Activated naive CD4-positive, alpha-beta T cell treated with anti-CD3 and anti-CD28 coated beads for 36 hours (primary cell): ENCODE measurements around the gene PPP1R16B. TPM values are rescaled to one million over a fixed set of nuclear protein-coding genes. Genes with fewer than 3 reads are reported as not detected.
"Not testable (repeated sequence)": the region's sequence is repeated elsewhere in the genome, so short reads cannot be mapped to it uniquely, and the experiment has no call there.

Source experiments
- CTCF ChIA-PET: fragments of 350-600 bp; sonication (Branson Sonifier 250); formaldehyde crosslinking; loops from one replicate; lab custom pipeline; 2021; ENCODE audit warnings: antibody characterized with exemption; lab: Charles Lee
- DNase-seq: peaks from one replicate; pipeline ENCODE4 v3.0.0-alpha.2; 2020
- H3K27ac Mint-ChIP-seq: one replicate; pipeline ENCODE4 v1.8.0; 2021; ENCODE audit warnings: mild to moderate bottlenecking, mixed read lengths
- H3K27me3 Mint-ChIP-seq: one replicate; pipeline ENCODE4 v1.8.0; 2021; ENCODE audit warnings: low read depth, mixed read lengths
- H3K36me3 Mint-ChIP-seq: one replicate; pipeline ENCODE4 v1.8.0; 2021; ENCODE audit warnings: low read depth, mixed read lengths
- H3K4me1 Mint-ChIP-seq: one replicate; pipeline ENCODE4 v1.8.0; 2021; ENCODE audit warnings: low read depth, mixed read lengths
- H3K4me3 Mint-ChIP-seq: one replicate; pipeline ENCODE4 v1.8.0; 2021; ENCODE audit warnings: mild to moderate bottlenecking, moderate library complexity, mixed read lengths
- H3K9me3 Mint-ChIP-seq: one replicate; pipeline ENCODE4 v1.8.0; 2021; ENCODE audit warnings: mixed read lengths
- intact Hi-C: fragments of 100-400 bp; cut with micrococcal nuclease; formaldehyde crosslinking; loops from one replicate; pipeline ENCODE4 v1.15.1; 2023
- total RNA-seq, 2 experiments: library from RNA; stranded (reverse); gene quantifications; one replicate each; pipeline ENCODE4 v1.2.3, GENCODE V29; 2021

The PPP1R16B gene
- total RNA-seq, 2 experiments from 2014 or later: 38.1 to 40.0 TPM

DNA sequence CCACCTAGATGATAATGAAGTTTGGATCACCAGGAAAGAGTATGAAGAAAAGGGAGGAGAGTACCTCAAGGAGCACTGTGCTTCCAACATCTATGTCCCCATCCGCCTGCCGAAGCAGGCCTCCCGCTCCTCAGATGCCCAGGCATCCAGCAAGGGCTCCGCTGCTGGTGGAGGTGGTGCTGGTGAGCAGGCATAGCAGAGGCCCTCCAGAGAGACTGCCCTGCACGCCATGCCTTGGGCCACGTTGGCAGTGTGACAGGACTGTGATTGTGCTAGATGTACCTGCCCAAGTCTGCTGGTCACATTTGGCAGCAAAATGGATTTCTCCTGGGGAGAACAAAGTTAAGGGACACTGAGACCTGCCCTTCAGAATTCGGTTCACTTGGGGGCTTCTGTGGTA lies 33.9 kb upstream of the PPP1R16B start:
- intact Hi-C loops: no loop called here
- no peak for DNase-seq
- no peaks in the 10 kb centered on the region for H3K4me1 Mint-ChIP-seq
- no peak overlapping the region for H3K4me3 Mint-ChIP-seq
- peaks cover 39% of the 10 kb centered on the region for H3K36me3 Mint-ChIP-seq
- H3K27ac Mint-ChIP-seq: no peak overlapping the region
- peaks cover 11% of the 10 kb centered on the region for H3K9me3 Mint-ChIP-seq
- CTCF ChIA-PET: no interaction called here
- H3K27me3 Mint-ChIP-seq: no peaks in the 10 kb centered on the region

DNA sequence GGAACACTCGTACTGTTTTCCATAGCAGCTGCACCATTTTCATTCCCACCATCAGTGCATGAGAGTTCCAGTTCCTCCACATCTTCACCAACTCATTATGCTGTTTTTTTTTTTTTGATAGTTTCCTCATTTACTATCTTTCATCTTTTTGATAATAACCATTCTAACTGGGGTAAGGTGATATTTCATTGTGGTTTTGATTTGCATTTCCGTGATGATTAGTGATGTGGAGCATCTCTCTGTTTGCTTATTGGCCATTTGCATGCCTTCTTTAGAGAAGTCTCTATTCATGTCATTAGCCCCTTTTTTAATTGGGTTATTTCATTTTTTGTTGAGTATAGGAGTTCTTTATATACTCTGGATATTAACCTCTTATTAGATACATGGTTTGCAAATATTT lies 31.3 kb upstream of the PPP1R16B start:
- intact Hi-C loops: no loop called here
- no peak overlapping the region for H3K27ac Mint-ChIP-seq
- H3K4me3 Mint-ChIP-seq: no peak overlapping the region
- no peak for DNase-seq
- CTCF ChIA-PET: no interaction called here
- H3K9me3 Mint-ChIP-seq: peaks cover 11% of the 10 kb centered on the region
- H3K36me3 Mint-ChIP-seq: peaks cover 32% of the 10 kb centered on the region
- no peaks in the 10 kb centered on the region for H3K4me1 Mint-ChIP-seq
- no peaks in the 10 kb centered on the region for H3K27me3 Mint-ChIP-seq

DNA sequence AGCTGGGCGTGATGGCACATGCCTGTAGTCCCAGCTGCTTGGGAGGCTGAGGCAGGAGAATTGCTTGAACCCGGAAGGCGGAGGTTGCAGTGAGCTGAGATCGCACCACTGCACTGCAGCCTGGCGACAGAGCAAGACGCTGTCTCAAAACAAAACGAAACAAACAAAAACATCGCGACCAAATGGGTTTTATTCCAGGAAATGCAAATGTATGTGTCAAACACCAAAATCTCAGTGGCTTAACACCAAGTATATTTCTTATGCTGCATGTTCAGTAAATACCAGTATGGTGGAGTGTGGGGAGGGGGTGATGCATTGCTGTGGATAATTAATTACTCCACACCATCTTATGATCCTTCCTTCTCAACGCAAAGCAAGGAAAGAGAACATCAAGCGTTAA lies 29.1 kb upstream of the PPP1R16B start:
- CTCF ChIA-PET: no interaction called here
- Mint-ChIP-seq H3K27me3 (no peaks in the 10 kb centered on the region), H3K4me1 (peaks cover 8% of the 10 kb centered on the region), H3K4me3 (no peak overlapping the region), H3K36me3 (peaks cover 30% of the 10 kb centered on the region), H3K27ac (no peak overlapping the region), H3K9me3 (peaks cover 11% of the 10 kb centered on the region)
- no peak for DNase-seq
- intact Hi-C loops: no loop called here

DNA sequence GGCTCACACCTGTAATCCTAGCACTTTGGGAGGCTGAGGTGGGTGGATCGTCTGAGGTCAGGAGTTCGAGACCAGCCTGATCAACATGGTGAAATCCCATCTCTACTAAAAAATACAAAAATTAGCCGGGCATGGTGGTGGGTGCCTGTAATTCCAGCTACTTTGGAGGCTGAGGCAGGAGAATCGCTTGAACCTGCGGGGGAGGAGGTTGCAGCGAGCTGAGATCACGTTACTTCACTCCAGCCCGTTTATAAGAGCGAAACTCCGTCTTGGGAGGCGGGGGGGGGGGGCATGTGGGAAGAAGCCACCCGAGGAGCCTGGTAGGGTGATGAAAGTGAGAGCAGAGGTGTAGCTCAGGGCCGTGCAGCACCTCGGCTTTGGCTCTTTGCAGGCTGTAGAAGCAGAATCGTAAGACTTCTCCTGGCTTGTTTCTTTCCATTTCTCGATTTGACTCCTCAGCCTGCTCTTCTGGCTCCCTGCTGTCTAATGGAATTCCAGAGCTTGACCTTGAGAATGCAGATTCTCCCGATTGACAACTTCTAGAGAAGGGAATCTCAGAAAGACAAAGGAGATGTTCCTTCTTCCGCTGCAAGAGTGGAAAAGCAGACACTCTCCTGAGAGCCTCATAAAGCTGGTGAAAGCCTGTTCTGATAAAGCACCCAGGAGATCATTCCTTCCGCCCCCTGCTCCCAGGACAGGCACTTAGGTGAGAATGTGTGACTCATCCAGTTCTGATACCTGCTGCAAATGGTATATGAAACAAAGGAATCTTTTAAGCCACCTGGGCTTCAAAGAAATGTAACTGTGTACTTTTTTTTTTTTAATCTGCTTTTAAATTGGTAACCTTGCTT lies 26.0 kb upstream of the PPP1R16B start:
- no peak overlapping the region for H3K4me3 Mint-ChIP-seq
- peaks cover 10% of the 10 kb centered on the region for H3K4me1 Mint-ChIP-seq
- no peak for DNase-seq
- no peaks in the 10 kb centered on the region for H3K9me3 Mint-ChIP-seq
- no peaks in the 10 kb centered on the region for H3K27me3 Mint-ChIP-seq
- no peak overlapping the region for H3K27ac Mint-ChIP-seq
- CTCF ChIA-PET: interaction anchor here (1.5 kb wide), 1 partner anchor 14 kb away, joined by 3 read pairs; no protein-coding TSS in a partner anchor
- intact Hi-C loops: no loop called here
- H3K36me3 Mint-ChIP-seq: peaks cover 4% of the 10 kb centered on the region

DNA sequence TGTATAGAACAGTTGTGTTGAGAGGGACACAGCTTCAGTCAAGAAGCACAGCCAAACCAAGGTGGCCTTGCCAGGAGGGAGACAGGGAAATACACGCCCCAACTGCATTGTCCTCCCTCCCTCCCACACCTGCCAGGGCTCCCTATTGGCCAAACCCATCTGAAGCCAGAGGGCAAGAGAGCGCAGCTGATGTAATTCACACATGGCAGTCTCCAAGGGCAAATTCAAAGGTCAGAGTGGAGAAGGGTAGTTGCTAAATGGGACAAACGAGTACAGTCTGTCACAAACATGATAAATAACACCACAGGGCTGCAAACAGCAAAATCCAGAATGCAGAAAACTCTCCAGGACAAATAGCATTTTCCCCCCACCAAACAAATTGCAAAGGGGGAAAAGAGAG lies 23.2 kb upstream of the PPP1R16B start:
- CTCF ChIA-PET: no interaction called here
- Mint-ChIP-seq H3K27ac (no peak overlapping the region), H3K4me3 (no peak overlapping the region), H3K4me1 (peaks cover 10% of the 10 kb centered on the region), H3K9me3 (no peaks in the 10 kb centered on the region), H3K36me3 (no peaks in the 10 kb centered on the region), H3K27me3 (no peaks in the 10 kb centered on the region)
- no peak for DNase-seq
- intact Hi-C loops: no loop called here

DNA sequence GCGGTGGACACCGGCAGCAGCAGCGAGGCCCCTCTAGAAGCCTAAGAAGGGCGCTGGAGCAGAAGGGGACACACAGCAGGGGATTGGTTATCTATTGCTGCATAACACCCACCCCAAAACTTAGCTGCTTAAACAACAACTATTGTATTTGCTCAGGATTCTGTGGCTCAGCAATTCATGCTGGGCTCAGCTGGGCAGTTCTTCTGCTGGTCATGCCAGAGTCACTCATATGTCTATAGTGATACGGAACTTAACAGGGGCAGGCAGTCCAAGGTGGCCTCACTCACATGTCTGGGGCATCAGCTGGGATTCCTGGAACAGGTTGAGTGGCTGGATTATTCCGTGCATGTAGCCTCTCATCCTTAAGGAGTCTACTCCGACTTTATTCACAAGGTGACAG lies 17.6 kb upstream of the PPP1R16B start:
- CTCF ChIA-PET: no interaction called here
- Mint-ChIP-seq H3K27ac (no peak overlapping the region), H3K4me1 (peaks cover 7% of the 10 kb centered on the region), H3K27me3 (no peaks in the 10 kb centered on the region), H3K36me3 (no peaks in the 10 kb centered on the region), H3K4me3 (no peak overlapping the region), H3K9me3 (no peaks in the 10 kb centered on the region)
- intact Hi-C loops: no loop called here
- DNase-seq: no peak

DNA sequence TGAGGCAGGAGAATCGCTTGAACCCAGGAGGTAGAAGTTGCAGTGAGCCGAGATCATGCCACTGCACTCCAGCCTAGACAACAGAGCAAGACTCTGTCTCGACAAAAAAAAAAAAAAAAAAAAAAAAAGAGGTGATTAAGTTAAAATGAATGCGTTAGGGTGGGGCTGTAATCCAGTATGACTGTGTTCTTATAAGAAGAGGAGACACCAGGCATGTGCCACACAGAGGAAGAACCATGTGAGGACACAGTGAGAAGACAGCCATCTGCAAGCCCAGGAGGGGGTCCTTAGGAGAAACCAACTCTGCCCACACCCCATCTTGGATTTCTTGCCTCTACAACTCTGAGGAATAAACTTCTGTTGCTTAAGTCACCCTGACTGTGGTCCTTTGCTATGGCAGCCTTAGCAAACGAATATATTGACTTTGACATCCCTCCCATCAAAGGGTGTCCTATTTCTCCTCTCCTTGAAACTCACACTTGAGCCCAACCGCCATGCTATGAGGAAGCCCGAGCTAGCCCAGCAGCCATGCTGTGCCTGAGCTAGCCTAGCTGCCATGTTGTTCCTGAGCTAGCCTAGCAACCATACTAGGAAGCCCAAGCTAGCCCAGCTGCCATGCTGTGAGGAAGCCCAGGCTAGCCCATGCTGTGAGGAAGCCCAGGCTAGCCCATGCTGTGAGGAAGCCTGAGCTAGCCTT lies 15.8 kb upstream of the PPP1R16B start:
- Mint-ChIP-seq H3K36me3 (no peaks in the 10 kb centered on the region), H3K9me3 (no peaks in the 10 kb centered on the region), H3K27ac (no peak overlapping the region), H3K4me3 (no peak overlapping the region), H3K4me1 (peaks cover 7% of the 10 kb centered on the region), H3K27me3 (no peaks in the 10 kb centered on the region)
- no peak for DNase-seq
- CTCF ChIA-PET: interaction anchor here (1.1 to 1.9 kb wide), 4 partner anchors 16 to 105 kb away, joined by 3 to 5 read pairs (median 4); partner anchors contain the start of gene PPP1R16B
- intact Hi-C loops: no loop called here

DNA sequence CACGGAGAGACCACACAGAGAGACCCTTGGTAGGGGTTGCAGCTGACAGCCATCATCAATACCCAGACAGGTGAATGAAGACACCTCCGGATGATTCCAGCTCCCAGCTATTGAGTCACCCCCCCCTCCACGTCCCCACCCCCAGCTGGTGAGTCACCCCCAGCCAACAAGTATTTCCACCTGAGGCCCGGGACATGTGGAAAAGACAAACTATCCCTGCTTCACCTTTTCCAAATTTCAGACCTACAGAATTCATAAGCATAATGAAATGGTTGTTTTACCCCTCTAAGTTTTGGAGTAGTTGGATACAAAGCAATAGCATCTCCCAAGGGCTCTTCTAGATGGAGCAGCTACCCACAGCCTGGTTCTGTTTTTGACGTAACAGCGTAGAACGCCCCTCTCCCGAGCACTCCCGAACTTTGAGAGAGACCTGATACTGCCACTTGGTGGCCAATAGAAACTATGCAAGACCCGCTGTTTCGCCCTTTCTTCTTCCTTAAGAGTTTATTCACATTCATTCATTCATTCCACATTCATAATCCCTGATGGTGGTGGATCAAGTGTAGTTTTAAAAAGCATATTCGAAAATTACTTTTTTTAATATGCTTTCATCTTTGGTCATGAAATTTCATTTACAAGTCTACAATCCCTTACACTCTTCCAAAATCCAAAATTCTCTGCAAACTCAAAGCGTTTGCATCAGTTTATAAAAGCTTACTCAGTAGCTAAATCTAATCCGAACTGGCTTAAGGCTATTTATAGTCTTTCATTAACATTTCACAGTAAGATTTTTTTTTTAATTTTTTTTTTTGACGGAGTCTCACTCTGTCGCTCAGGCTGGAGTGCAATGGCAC lies 15.1 kb upstream of the PPP1R16B start:
- no peak overlapping the region for H3K27ac Mint-ChIP-seq
- H3K4me3 Mint-ChIP-seq: no peak overlapping the region
- no peak for DNase-seq
- H3K4me1 Mint-ChIP-seq: peaks cover 7% of the 10 kb centered on the region
- CTCF ChIA-PET: interaction anchor here (0.6 to 1.9 kb wide), 5 partner anchors 15 to 105 kb away, joined by 3 to 5 read pairs (median 4); partner anchors contain the start of gene PPP1R16B
- no peaks in the 10 kb centered on the region for H3K36me3 Mint-ChIP-seq
- no peaks in the 10 kb centered on the region for H3K9me3 Mint-ChIP-seq
- intact Hi-C loops: no loop called here
- H3K27me3 Mint-ChIP-seq: no peaks in the 10 kb centered on the region

DNA sequence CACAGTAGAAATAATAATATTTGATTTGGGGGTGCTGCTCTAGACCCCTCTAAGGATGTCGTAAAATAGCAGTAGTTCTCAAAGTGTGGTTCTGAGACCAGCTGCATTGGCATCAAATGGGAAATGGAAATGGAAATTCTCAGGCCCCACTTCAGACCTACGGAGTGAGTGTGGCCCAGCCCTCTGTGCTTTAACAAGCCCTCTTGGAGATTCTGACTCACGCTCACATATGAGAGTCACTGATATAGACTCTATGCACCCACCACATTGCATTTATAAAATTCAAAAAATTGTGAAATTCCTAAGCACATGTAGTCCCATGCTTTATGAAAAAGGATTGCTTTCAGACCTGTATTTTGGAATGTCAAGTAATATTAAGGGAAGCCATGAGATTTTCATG lies 14.2 kb upstream of the PPP1R16B start:
- Mint-ChIP-seq H3K27me3 (no peaks in the 10 kb centered on the region), H3K9me3 (no peaks in the 10 kb centered on the region), H3K4me1 (peaks cover 7% of the 10 kb centered on the region), H3K36me3 (no peaks in the 10 kb centered on the region), H3K4me3 (no peak overlapping the region), H3K27ac (no peak overlapping the region)
- CTCF ChIA-PET: interaction anchor here (0.6 to 1.9 kb wide), 3 partner anchors 62 to 104 kb away, joined by 4 to 5 read pairs (median 4); no protein-coding TSS in a partner anchor
- intact Hi-C loops: no loop called here
- DNase-seq: no peak

DNA sequence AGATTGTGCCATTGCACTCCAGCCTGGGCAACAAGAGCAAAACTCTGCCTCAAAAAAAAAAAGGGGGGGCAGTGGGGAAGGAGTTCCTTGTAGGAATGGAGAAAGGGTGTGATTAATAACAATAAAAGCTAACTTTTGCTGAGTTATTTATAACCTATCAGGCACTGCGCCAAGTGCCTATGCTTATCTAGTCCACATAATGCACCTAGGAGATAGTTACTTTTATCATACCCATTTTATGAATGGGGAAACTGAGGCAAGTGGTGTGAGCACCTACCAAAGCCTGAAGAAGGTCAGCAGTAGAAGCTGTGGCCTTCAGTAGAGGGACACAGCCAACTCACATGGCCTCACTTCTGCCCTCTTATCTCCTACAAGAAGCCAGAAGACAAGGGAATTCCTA lies 13.6 kb upstream of the PPP1R16B start:
- Mint-ChIP-seq H3K36me3 (no peaks in the 10 kb centered on the region), H3K9me3 (no peaks in the 10 kb centered on the region), H3K27ac (no peak overlapping the region), H3K4me3 (no peak overlapping the region), H3K4me1 (peaks cover 7% of the 10 kb centered on the region), H3K27me3 (no peaks in the 10 kb centered on the region)
- CTCF ChIA-PET: no interaction called here
- intact Hi-C loops: no loop called here
- no peak for DNase-seq

DNA sequence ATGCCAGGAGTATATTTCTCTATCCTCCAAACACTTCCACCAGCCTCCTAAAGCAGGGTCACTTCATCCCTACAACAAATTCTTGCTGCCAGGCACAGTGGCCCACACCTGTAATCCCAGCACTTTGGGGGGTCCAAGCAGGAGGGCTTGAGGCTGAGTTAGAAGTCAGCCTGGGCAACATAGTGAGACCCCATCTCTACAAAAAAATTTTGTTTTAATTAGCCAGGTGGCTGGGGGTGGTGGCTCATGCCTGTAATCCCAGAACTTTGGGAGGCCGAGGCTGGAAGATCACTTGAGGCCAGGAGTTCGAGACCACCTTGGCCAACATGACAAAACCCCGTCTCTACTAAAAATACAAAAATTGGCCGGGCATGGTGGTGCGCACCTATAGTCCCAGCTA lies 11.4 kb upstream of the PPP1R16B start:
- H3K27ac Mint-ChIP-seq, H3K27me3 Mint-ChIP-seq, H3K4me3 Mint-ChIP-seq, H3K9me3 Mint-ChIP-seq, H3K4me1 Mint-ChIP-seq, intact Hi-C loops, H3K36me3 Mint-ChIP-seq, CTCF ChIA-PET, DNase-seq: not testable (repeated sequence)

DNA sequence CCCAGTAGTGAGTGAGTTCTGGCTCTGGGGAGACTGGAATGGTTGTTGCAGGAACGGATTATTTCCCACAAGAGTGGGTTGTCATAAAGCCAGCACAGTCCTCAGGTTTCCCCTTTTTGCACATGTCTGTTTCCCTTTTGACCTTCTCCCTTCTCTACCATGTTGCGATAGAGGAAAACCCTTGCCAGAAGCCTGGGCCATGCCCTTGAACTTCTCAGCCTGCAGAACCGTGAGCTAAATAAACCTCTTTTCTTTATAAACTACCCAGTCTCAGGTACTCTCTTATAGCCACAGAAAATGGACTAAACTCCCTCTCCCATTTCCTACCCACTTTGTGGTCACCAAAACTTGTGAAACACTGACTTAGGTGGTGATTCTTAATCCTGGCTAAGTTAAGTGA lies 7.2 kb upstream of the PPP1R16B start:
- CTCF ChIA-PET: no interaction called here

More for the DNA sequence above, 7.2 kb upstream of the PPP1R16B start:
- Mint-ChIP-seq H3K36me3 (no peaks in the 10 kb centered on the region), H3K9me3 (peaks cover 9% of the 10 kb centered on the region), H3K4me3 (no peak overlapping the region), H3K4me1 (peaks cover 7% of the 10 kb centered on the region), H3K27ac (no peak overlapping the region), H3K27me3 (no peaks in the 10 kb centered on the region)
- intact Hi-C loops: no loop called here
- no peak for DNase-seq
